ENCODE measurements around the gene TSHZ1. TPM values are rescaled to one million over a fixed set of nuclear protein-coding genes. Genes with fewer than 3 reads are reported as not detected.

Gene TSHZ1
- total RNA-seq, 1 donor: 10.5 TPM

DNA sequence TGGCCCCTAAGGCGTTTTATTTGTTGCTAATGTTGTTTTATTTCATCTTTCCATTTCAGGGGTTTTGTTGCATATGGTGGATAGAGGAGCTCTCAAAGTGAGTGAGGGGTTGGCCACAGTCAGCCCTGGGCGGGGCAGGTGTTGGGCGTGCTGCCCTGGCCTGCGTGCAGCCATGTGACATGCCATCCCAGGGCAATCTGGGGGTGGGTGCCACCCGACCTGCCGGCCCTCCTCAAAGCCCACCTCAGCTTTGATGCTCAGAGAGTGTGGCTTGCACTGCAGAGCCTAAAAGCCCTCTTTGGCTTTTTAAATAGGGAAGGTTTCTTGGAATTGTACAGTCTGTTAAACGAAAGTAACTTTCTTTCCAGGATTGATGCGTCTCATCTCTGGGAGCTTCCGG lies 18.4 kb downstream of the TSHZ1 start:
- H3K27me3 ChIP-seq (ENCODE audit: insufficient read depth, low read length): no peaks in the 10 kb centered on the region
- DNase-seq (ENCODE audit: insufficient read length, low spot score, missing footprints): no peak
- no peaks in the 10 kb centered on the region for H3K9me3 ChIP-seq (ENCODE audit: low read depth, low read length)
- no peaks in the 10 kb centered on the region for H3K36me3 ChIP-seq (ENCODE audit: insufficient read depth, low read length)
- peaks cover 43% of the 10 kb centered on the region for H3K79me2 ChIP-seq (ENCODE audit: insufficient read depth, low read length)
- H2AFZ ChIP-seq (ENCODE audit: low read length): no peak overlapping the region
- H4K20me1 ChIP-seq (ENCODE audit: insufficient read depth, low read length): no peaks in the 10 kb centered on the region
- H3K4me2 ChIP-seq (ENCODE audit: insufficient read depth, low read length): no peak overlapping the region
- TF ChIP-seq, protein P1, sequence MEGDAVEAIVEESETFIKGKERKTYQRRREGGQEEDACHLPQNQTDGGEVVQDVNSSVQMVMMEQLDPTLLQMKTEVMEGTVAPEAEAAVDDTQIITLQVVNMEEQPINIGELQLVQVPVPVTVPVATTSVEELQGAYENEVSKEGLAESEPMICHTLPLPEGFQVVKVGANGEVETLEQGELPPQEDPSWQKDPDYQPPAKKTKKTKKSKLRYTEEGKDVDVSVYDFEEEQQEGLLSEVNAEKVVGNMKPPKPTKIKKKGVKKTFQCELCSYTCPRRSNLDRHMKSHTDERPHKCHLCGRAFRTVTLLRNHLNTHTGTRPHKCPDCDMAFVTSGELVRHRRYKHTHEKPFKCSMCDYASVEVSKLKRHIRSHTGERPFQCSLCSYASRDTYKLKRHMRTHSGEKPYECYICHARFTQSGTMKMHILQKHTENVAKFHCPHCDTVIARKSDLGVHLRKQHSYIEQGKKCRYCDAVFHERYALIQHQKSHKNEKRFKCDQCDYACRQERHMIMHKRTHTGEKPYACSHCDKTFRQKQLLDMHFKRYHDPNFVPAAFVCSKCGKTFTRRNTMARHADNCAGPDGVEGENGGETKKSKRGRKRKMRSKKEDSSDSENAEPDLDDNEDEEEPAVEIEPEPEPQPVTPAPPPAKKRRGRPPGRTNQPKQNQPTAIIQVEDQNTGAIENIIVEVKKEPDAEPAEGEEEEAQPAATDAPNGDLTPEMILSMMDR (IDR thresholded peaks at IDR 0.05; ENCODE audit: extremely low read depth, low read depth, low read length): no peak
- no peak overlapping the region for H3K27ac ChIP-seq (ENCODE audit: low read depth, low read length)
- H3K4me1 ChIP-seq (ENCODE audit: insufficient read depth, low read length): peaks cover 23% of the 10 kb centered on the region
- no peak overlapping the region for H3K4me3 ChIP-seq (ENCODE audit: insufficient read depth, low read length)

- Histone ChIP-seq H3K36me3 (ENCODE audit: insufficient read depth, low read length) (no peaks in the 10 kb centered on the region), H3K4me2 (ENCODE audit: insufficient read depth, low read length) (no peak overlapping the region), H2AFZ (ENCODE audit: low read length) (no peak overlapping the region), H3K4me1 (ENCODE audit: insufficient read depth, low read length) (peaks cover 19% of the 10 kb centered on the region), H3K27me3 (ENCODE audit: insufficient read depth, low read length) (no peaks in the 10 kb centered on the region), H4K20me1 (ENCODE audit: insufficient read depth, low read length) (no peaks in the 10 kb centered on the region), H3K27ac (ENCODE audit: low read depth, low read length) (no peak overlapping the region), H3K79me2 (ENCODE audit: insufficient read depth, low read length) (peaks cover 39% of the 10 kb centered on the region), H3K9me3 (ENCODE audit: low read depth, low read length) (no peaks in the 10 kb centered on the region), H3K4me3 (ENCODE audit: insufficient read depth, low read length) (no peak overlapping the region)
- no peak for DNase-seq (ENCODE audit: insufficient read length, low spot score, missing footprints)
- TF ChIP-seq, protein P1 (IDR thresholded peaks at IDR 0.05; ENCODE audit: extremely low read depth, low read depth, low read length): no peak
These were observed 18.8 kb downstream of the TSHZ1 start for GRCh38 chr18:75229437-75229836.

- H3K4me1 ChIP-seq (ENCODE audit: insufficient read depth, low read length): peaks cover 19% of the 10 kb centered on the region
- no peak overlapping the region for H3K4me2 ChIP-seq (ENCODE audit: insufficient read depth, low read length)
- H3K4me3 ChIP-seq (ENCODE audit: insufficient read depth, low read length): no peak overlapping the region
- no peak overlapping the region for H3K27ac ChIP-seq (ENCODE audit: low read depth, low read length)
- no peaks in the 10 kb centered on the region for H3K27me3 ChIP-seq (ENCODE audit: insufficient read depth, low read length)
- H3K9me3 ChIP-seq (ENCODE audit: low read depth, low read length): no peaks in the 10 kb centered on the region
- no peaks in the 10 kb centered on the region for H4K20me1 ChIP-seq (ENCODE audit: insufficient read depth, low read length)
- H3K79me2 ChIP-seq (ENCODE audit: insufficient read depth, low read length): peaks cover 29% of the 10 kb centered on the region
- no peak overlapping the region for H2AFZ ChIP-seq (ENCODE audit: low read length)
- TF ChIP-seq, protein P1 (IDR thresholded peaks at IDR 0.05; ENCODE audit: extremely low read depth, low read depth, low read length): no peak
- H3K36me3 ChIP-seq (ENCODE audit: insufficient read depth, low read length): no peaks in the 10 kb centered on the region
- no peak for DNase-seq (ENCODE audit: insufficient read length, low spot score, missing footprints)
These were observed 19.8 kb downstream of the TSHZ1 start for GRCh38 chr18:75230163-75231052.

DNA sequence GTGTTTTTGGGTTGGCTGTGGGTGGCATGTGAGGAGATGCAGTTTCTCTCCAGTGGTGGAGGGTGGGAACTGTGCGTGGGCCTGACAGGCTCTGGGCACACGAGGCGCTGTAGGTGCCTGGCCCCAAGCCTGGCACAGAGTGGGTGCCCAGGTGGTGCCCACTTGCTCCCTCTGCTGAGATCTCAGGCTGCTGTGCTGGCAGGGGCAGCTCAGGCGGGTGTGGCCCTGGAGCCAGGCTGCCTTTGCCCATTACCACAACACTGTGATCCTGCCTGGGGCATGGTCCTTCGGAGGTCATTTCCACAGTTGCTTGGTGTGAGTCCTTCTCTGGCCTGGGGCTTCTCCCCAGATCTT lies 20.4 kb downstream of the TSHZ1 start:
- TF ChIP-seq, protein P1 (IDR thresholded peaks at IDR 0.05; ENCODE audit: extremely low read depth, low read depth, low read length): no peak
- Histone ChIP-seq H3K36me3 (ENCODE audit: insufficient read depth, low read length) (no peaks in the 10 kb centered on the region), H2AFZ (ENCODE audit: low read length) (no peak overlapping the region), H3K27ac (ENCODE audit: low read depth, low read length) (no peak overlapping the region), H3K27me3 (ENCODE audit: insufficient read depth, low read length) (no peaks in the 10 kb centered on the region), H3K4me2 (ENCODE audit: insufficient read depth, low read length) (no peak overlapping the region), H3K9me3 (ENCODE audit: low read depth, low read length) (no peaks in the 10 kb centered on the region), H4K20me1 (ENCODE audit: insufficient read depth, low read length) (no peaks in the 10 kb centered on the region), H3K4me3 (ENCODE audit: insufficient read depth, low read length) (no peak overlapping the region), H3K79me2 (ENCODE audit: insufficient read depth, low read length) (peaks cover 25% of the 10 kb centered on the region), H3K4me1 (ENCODE audit: insufficient read depth, low read length) (peaks cover 19% of the 10 kb centered on the region)
- DNase-seq (ENCODE audit: insufficient read length, low spot score, missing footprints): no peak
